Skeletal muscle tissue (tissue), 4 donors: ENCODE results near the gene RNU1-3. TPM values are rescaled to one million over a fixed set of nuclear protein-coding genes. Genes with fewer than 3 reads are reported as not detected.
"Not testable (repeated sequence)": the region's sequence is repeated elsewhere in the genome, so short reads cannot be mapped to it uniquely, and the experiment has no call there.

Experiments
- H3K27ac ChIP-seq: one replicate; pipeline ENCODE4 v1.7.0; 2013; ENCODE audit warnings: mild to moderate bottlenecking, low read depth, low read length, inconsistent platforms
- H3K27me3 ChIP-seq, 3 donors: one replicate each; pipeline ENCODE4 v1.7.0; 2013; ENCODE audit warnings: low read length in 3 of 3; ENCODE audit not compliant: control insufficient read depth in 3 of 3, insufficient read depth in 3 of 3
- H3K36me3 ChIP-seq, 3 donors: one replicate each; pipeline ENCODE4 v1.7.0; 2013; ENCODE audit warnings: low read length in 3 of 3; ENCODE audit not compliant: control insufficient read depth in 3 of 3, insufficient read depth in 3 of 3
- H3K4me1 ChIP-seq, 3 donors: one replicate each; pipeline ENCODE4 v1.7.0; 2013; ENCODE audit warnings: low read length in 3 of 3, mild to moderate bottlenecking in 3 of 3; ENCODE audit not compliant: control insufficient read depth in 3 of 3, insufficient read depth in 3 of 3
- H3K4me3 ChIP-seq, 3 donors: one replicate each; pipeline ENCODE4 v1.7.0; 2013; ENCODE audit warnings: low read length in 3 of 3
- H3K9ac ChIP-seq, 3 donors: one replicate each; pipeline ENCODE4 v1.7.0; 2013; ENCODE audit warnings: low read length in 3 of 3, mild to moderate bottlenecking in 3 of 3, moderate library complexity in 2 of 3, low read depth in 1 of 3
- H3K9me3 ChIP-seq, 3 donors: one replicate each; pipeline ENCODE4 v1.7.0; 2013; ENCODE audit warnings: low read length in 3 of 3; ENCODE audit not compliant: control insufficient read depth in 3 of 3
- total RNA-seq: library from RNA; depleted of rRNA; stranded (reverse); fragments of >200 nt; gene quantifications from one replicate; pipeline ENCODE4 v1.2.3, GENCODE V29; 2014
- donor health status: Osteomylitis.

RNU1-3 gene
- total RNA-seq, 1 donor from 2014 or later, result under 0.01 TPM

GRCh38 chr1:16694308-16694702 lies 27.6 kb upstream of the RNU1-3 start:
- H3K36me3 ChIP-seq, H3K9me3 ChIP-seq, H3K27ac ChIP-seq, H3K4me3 ChIP-seq, H3K4me1 ChIP-seq, H3K27me3 ChIP-seq, H3K9ac ChIP-seq: not testable (repeated sequence)

- not testable (repeated sequence) for H3K9me3 ChIP-seq, H3K4me3 ChIP-seq, H3K27me3 ChIP-seq, H3K27ac ChIP-seq, H3K4me1 ChIP-seq, H3K9ac ChIP-seq, H3K36me3 ChIP-seq
These were observed 26.9 kb upstream of the RNU1-3 start for GRCh38 chr1:16693449-16694307.

- H3K36me3 ChIP-seq, H3K9ac ChIP-seq, H3K9me3 ChIP-seq, H3K27me3 ChIP-seq, H3K4me1 ChIP-seq, H3K27ac ChIP-seq, H3K4me3 ChIP-seq: not testable (repeated sequence)
These were observed 26.1 kb upstream of the RNU1-3 start for GRCh38 chr1:16692717-16693448.

DNA sequence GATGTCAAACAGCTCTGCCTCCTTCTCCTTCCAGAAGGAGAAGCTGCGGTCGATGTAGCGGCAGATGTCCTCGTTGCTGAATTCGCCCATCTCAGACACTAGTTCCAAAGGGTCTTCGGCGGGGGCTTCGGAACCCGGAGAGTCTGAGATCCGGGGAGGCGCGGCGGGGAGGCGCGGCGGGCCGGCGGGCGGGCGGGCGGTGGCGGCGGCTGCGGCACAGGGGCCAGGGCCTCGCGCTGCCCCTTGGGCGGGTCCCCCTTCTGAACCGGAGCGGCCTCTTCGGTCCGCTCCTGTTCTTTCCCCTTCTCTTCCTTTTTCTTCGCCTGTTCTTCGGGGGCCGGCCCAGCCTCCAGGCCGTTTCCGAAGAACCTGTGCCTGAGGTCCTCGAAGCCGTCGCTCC lies 25.5 kb upstream of the RNU1-3 start:
- H3K27me3 ChIP-seq, result peaks cover 0 to 11% (median 6%) of the 10 kb centered on the region in 3 donors
- not testable (repeated sequence) for H3K27ac ChIP-seq, H3K36me3 ChIP-seq, H3K9ac ChIP-seq, H3K4me1 ChIP-seq, H3K9me3 ChIP-seq, H3K4me3 ChIP-seq

DNA sequence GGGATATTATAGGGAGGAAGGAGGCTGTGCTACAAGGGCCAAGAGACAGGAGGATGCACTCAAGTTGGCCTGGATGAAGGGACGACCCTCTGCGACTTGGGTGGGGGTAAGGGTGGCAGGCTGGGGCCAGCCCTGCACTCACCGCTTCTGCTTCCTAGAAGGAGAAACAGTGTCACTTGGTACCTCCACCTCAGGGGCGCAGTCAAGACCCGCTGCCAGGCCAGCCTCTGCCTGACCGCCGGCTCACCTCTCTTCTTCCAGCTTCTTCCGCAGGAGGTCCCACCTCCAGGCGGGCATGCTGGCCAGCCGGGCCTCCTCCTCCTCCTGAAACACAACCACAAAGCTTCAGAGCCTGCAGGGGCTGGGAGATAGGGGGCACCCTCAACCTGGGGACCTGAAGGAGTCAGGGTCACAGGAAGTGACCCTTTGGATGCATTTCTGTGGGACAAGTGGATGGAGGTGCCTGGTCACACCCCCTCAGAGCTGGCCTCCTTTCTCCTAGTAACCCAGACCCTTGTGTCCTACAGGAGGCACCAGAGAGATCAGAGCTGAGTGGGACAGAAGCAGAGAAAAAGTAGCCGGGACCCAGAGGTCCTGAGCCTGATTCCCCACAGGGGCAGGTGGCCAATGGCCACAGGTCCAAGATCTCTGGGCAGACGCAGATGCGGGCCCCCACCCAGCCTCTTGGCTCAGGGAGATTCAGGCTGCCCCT lies 24.4 kb upstream of the RNU1-3 start:
- H3K4me3 ChIP-seq, H3K9ac ChIP-seq, H3K9me3 ChIP-seq, H3K27me3 ChIP-seq, H3K27ac ChIP-seq, H3K4me1 ChIP-seq, H3K36me3 ChIP-seq: not testable (repeated sequence)

DNA sequence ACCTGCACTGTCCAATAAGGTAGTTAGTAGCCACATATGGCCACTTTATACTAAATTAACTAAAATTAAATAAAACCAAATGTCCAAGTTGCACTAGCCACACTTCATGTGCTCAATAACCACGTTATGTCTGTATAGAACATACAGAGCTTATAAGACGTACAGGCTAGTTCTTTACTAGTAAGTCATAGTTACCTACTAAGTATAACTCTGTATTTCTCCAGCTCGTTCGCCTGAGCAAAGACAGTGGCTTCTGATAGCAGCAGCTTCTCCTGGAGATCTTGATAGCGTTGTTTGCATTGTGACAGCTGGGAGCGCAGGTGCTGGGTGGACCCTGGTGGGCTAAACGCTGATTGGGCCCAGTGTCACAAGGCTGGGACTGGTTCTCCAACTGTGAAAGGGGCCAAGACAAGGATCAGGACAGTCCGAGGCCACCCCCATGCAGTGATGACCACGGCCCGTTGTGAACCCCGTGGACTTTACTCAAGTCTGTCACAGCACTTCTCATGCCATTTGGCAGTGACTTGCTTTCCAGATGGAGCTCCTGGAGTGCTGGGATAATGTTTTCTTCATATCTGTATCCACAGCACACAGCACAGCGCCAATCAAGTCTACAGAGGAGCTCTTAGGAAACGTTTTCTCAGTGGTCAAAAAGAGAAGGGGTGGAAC lies 20.5 kb upstream of the RNU1-3 start:
- not testable (repeated sequence) for H3K4me1 ChIP-seq, H3K27ac ChIP-seq, H3K36me3 ChIP-seq, H3K4me3 ChIP-seq, H3K9me3 ChIP-seq, H3K9ac ChIP-seq, H3K27me3 ChIP-seq

DNA sequence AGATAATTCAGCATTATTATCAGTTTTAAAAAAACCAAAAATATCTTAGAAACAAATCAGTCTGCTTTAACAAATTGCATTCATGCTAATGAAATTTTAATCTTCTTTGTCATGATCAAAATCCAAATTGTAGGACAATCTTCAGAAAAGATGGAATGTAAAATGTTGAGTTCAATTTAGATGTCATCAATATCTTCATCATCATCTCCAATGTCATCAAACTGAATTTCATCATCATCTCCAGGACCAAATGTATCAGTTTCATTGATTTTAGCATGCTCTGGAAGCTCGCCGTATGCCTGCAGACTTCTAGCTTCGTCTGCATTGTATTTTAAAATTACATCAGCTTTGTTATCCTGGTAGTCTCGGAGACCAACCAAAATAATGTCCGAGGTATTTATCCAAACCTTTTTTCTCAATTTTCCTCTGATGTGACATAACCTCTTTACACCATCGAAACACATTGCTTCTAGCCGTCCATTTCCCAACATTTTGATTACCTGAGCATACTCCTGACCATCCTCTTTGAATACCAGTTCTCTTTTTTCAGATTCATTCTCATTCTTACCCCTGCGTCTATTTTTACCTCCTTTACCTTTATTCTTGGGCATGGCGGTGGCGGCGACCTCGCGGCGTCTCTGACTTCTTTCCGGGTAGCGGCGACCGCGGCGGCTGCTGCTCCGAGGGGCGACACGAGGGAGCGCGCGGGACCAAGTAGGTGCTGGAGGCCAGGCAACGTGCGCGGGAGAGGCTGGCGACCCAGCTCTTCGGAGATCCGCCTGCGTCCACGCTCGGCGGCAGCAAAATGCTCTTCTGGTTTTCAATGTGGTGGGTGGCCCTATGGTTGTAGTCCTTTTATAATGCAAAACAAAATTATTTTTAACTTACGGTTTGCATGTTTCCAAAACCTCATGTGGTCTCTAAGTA lies 19.0 kb upstream of the RNU1-3 start:
- H3K4me1 ChIP-seq, H3K27me3 ChIP-seq, H3K9me3 ChIP-seq, H3K9ac ChIP-seq, H3K27ac ChIP-seq, H3K36me3 ChIP-seq, H3K4me3 ChIP-seq: not testable (repeated sequence)

DNA sequence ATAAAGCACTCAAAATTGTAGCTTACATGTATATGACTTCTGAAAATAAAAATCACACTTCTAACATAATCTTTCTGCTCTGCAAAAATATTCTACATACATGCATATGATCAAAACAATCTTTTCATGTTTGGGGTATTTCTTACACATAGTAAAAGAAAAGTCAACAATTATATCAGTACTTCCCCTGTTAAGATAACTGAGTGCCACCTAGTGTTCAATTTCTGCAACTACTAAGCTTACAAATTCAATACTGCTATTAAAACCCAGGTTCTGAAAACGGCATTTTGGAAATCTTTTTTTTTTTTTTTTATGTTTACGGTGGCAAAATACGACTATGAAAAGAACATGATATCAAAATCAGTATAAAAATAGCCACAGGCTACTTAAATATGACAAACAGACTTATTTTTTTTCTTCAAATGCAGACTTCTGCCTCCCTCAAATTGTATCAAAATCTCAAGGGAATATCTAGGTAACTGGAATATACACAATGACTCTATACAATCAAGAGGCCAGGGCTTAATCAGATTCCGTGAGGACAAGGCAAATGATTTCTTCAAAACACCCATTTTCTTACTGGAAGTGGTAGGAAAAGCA lies 18.1 kb upstream of the RNU1-3 start:
- H3K27ac ChIP-seq, H3K9ac ChIP-seq, H3K27me3 ChIP-seq, H3K9me3 ChIP-seq, H3K36me3 ChIP-seq, H3K4me1 ChIP-seq, H3K4me3 ChIP-seq: not testable (repeated sequence)

- not testable (repeated sequence) for H3K9ac ChIP-seq, H3K9me3 ChIP-seq, H3K36me3 ChIP-seq, H3K4me1 ChIP-seq, H3K27ac ChIP-seq, H3K4me3 ChIP-seq, H3K27me3 ChIP-seq
These were observed 17.4 kb upstream of the RNU1-3 start for GRCh38 chr1:16684152-16684551.
